Keratinocyte (primary cell): ENCODE data around the gene CHMP2A.
"Not testable (repeated sequence)": the region's sequence is repeated elsewhere in the genome, so short reads cannot be mapped to it uniquely, and the experiment has no call there.

ENCODE experiments used
- CTCF ChIP-seq, 3 experiments: IDR thresholded peaks in 1 of 3; conservative IDR thresholded peaks in 1 of 3; optimal IDR thresholded peaks in 1 of 3; 2 replicates in 2 of 3; 3 replicates in 1 of 3; pipeline versions ENCODE3 to v1.5.1; 2011; ENCODE audit warnings: low read length in 3 of 3, mild to moderate bottlenecking in 3 of 3, moderate library complexity in 2 of 3, control low read depth in 1 of 3, inconsistent platforms in 1 of 3; ENCODE audit not compliant: insufficient read depth in 2 of 3; ENCODE audit errors: extremely low read depth in 1 of 3
- EZH2 ChIP-seq: IDR thresholded peaks from one replicate; pipeline ENCODE4 v1.6.1; 2012; ENCODE audit warnings: inconsistent platforms, mild to moderate bottlenecking, low read length, moderate library complexity

- not testable (repeated sequence) for TF ChIP-seq EZH2; CTCF (optimal IDR thresholded peaks at IDR 0.05 in 1 of 3, IDR thresholded peaks at IDR 0.05 in 1 of 3, conservative IDR thresholded peaks at IDR 0.05 in 1 of 3; ENCODE audit: extremely low read depth in 1 of 3, insufficient read depth in 2 of 3, low read length in 3 of 3)
Observed at GRCh38 chr19:58507602-58508223, 47.2 kb downstream of the CHMP2A start.
